Breast epithelium (tissue), 3 donors: ENCODE measurements around the gene DHRS3.

Experiments used
- POLR2AphosphoS5 ChIP-seq, 3 donors: sonication (generic); formaldehyde crosslinking; IDR thresholded peaks; one replicate each; pipeline ENCODE4 v1.6.1; 2017; ENCODE audit warnings: antibody characterized with exemption in 3 of 3
- TF ChIP-seq, protein P1 (sequence below), 3 donors: fragments of 450-650 bp; IDR thresholded peaks; one replicate each; pipeline ENCODE4 v1.5.1; 2016 to 2017; ENCODE audit warnings: antibody characterized with exemption in 3 of 3, mild to moderate bottlenecking in 3 of 3, moderate library complexity in 3 of 3

DNA sequence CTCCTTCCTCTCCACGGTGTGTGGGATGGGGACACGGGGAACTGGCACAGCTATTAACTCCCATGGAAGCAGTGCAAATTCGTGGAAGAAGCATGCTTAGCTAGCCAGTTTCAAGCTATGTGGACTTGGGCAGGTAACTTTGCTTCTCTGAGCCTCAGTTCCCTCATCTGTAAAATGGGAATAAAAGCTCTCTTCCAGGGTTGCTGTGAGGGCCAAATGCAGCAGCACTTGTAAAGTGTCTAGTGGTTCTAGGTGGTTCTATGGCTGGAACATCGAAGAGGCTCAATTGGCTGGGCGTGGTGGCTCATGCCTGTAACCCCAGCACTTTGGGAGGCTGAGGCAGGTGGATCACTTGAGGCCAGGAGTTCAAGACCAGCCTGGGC is 43.3 kb downstream of the DHRS3 start:
- TF ChIP-seq, protein P1, sequence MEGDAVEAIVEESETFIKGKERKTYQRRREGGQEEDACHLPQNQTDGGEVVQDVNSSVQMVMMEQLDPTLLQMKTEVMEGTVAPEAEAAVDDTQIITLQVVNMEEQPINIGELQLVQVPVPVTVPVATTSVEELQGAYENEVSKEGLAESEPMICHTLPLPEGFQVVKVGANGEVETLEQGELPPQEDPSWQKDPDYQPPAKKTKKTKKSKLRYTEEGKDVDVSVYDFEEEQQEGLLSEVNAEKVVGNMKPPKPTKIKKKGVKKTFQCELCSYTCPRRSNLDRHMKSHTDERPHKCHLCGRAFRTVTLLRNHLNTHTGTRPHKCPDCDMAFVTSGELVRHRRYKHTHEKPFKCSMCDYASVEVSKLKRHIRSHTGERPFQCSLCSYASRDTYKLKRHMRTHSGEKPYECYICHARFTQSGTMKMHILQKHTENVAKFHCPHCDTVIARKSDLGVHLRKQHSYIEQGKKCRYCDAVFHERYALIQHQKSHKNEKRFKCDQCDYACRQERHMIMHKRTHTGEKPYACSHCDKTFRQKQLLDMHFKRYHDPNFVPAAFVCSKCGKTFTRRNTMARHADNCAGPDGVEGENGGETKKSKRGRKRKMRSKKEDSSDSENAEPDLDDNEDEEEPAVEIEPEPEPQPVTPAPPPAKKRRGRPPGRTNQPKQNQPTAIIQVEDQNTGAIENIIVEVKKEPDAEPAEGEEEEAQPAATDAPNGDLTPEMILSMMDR (IDR thresholded peaks at IDR 0.05): no peak
- TF ChIP-seq POLR2AphosphoS5 (IDR thresholded peaks at IDR 0.05): no peak
